HFF-Myc (cell line): Measurements from ENCODE around the gene ADAM17.

Experiments used
- DNase-seq: peaks from one replicate; pipeline ENCODE4 v3.0.0-alpha.2; 2011; ENCODE audit warnings: low read depth; ENCODE audit errors: extremely low read depth
- H3K4me3 ChIP-seq: replicated peaks from 2 replicates; pipeline ENCODE4 v1.5.1; 2011; ENCODE audit warnings: low read depth, mild to moderate bottlenecking, control low read depth, low read length
- TF ChIP-seq, protein P1 (sequence below): IDR thresholded peaks from 2 replicates; pipeline ENCODE4 v1.5.1; 2012; ENCODE audit warnings: mild to moderate bottlenecking, low read depth, low read length, control low read depth; ENCODE audit errors: missing control alignments

The ADAM17 gene

DNA sequence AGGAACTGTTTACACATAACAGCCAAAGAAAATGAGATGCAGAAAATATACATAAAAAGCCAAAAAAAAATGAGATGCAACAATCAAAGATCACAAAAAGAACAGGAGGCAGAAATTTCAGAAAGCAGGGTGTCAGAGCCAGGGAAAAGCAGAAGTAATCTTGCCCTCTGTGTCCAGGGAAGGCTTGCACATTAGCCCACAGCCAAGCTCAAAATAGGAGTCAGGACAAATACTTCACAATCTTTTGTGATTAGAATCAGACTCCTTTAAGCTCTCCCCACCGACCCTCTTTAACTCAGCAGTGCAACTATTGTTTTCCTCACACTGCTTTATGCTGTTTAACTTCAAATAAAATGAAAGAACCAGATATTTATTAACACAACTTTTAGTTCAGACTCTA is 46.7 kb downstream of the ADAM17 start:
- no peak overlapping the region for H3K4me3 ChIP-seq
- no peak for DNase-seq
- TF ChIP-seq, protein P1, sequence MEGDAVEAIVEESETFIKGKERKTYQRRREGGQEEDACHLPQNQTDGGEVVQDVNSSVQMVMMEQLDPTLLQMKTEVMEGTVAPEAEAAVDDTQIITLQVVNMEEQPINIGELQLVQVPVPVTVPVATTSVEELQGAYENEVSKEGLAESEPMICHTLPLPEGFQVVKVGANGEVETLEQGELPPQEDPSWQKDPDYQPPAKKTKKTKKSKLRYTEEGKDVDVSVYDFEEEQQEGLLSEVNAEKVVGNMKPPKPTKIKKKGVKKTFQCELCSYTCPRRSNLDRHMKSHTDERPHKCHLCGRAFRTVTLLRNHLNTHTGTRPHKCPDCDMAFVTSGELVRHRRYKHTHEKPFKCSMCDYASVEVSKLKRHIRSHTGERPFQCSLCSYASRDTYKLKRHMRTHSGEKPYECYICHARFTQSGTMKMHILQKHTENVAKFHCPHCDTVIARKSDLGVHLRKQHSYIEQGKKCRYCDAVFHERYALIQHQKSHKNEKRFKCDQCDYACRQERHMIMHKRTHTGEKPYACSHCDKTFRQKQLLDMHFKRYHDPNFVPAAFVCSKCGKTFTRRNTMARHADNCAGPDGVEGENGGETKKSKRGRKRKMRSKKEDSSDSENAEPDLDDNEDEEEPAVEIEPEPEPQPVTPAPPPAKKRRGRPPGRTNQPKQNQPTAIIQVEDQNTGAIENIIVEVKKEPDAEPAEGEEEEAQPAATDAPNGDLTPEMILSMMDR: no peak

DNA sequence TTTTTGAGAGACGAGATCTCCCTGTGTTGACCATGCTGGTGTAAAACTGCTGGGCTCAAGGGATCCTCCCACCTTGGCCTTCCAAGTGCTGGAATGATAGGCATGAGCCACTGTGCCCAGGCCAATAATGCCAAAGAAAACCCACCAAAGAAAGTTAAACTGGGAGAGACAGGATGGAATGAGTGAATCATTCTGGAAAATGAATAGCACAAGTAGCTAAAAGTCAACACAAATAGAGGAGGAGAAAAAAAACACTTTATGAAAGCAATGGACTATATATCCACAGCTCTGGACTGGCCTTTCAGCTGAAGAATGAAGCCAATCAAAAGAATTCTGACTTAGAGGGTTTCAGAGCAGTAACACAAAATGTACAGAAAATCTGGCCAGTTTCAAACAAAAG is 57.4 kb downstream of the ADAM17 start:
- TF ChIP-seq, protein P1: no peak
- no peak for DNase-seq
- H3K4me3 ChIP-seq: no peak overlapping the region

GRCh38 chr2:9497017-9497416 is 58.6 kb downstream of the ADAM17 start:
- H3K4me3 ChIP-seq: no peak overlapping the region
- TF ChIP-seq, protein P1: no peak
- DNase-seq: no peak

DNA sequence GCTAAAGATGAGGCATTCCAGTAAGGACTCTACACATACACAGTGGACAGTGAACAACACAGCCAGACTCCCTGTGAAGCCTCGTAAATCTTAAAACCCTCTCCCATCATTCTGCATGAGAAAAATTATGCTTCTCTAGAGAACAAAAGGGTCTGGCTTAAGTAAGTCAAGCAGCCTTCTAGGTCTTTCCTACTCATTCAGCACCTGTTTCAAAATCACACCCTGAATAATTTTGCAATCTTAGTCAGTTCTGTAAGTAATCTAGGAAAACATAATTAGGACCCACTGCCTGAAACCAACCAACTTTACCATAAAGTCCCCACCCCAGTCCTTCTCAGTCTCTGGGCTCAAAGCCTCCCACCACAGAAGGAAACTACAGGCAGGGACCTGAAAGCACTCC is 61.5 kb downstream of the ADAM17 start:
- TF ChIP-seq, protein P1: no peak
- no peak for DNase-seq
- no peak overlapping the region for H3K4me3 ChIP-seq

GRCh38 chr2:9493478-9493877 is 62.2 kb downstream of the ADAM17 start:
- H3K4me3 ChIP-seq: no peak overlapping the region
- TF ChIP-seq, protein P1: no peak
- no peak for DNase-seq

DNA sequence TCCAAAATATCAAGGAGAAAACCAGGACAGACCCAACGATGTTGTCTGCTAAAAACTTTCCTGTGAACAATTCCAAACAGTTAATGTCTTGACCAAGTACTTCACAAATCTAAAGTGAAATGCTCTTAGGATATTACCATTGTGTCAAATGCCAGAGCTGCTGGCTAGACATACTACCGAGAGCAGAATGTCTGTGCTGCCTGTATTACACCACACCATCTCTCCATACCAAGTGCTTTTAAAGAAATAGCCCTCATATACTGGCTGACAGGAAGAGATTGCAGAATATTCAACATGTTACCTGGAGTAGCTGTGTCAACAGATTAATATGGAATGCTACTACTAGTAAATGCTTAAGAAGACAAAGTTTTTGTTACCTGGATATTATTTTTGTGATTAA is 62.7 kb downstream of the ADAM17 start:
- TF ChIP-seq, protein P1: no peak
- H3K4me3 ChIP-seq: no peak overlapping the region
- no peak for DNase-seq

GRCh38 chr2:9490789-9491188 is 64.8 kb downstream of the ADAM17 start:
- no peak for DNase-seq
- TF ChIP-seq, protein P1: no peak

More at GRCh38 chr2:9490789-9491188, 64.8 kb downstream of the ADAM17 start:
- no peak overlapping the region for H3K4me3 ChIP-seq
